SK-N-SH (cell line): ENCODE results near the gene NTM.

Source experiments
- CTCF ChIP-seq: fragments of 200-600 bp; sonication (generic); IDR thresholded peaks from 2 replicates; pipeline ENCODE4 v1.6.1; 2017; ENCODE audit warnings: antibody characterized with exemption, mild to moderate bottlenecking, moderate library complexity
- YY1 ChIP-seq: IDR thresholded peaks from 2 replicates; pipeline ENCODE4 v1.4.0; 2012; ENCODE audit warnings: low read depth, mild to moderate bottlenecking

GRCh38 chr11:132202621-132203020, 832.2 kb downstream of the NTM start:
- TF ChIP-seq CTCF, result no peak
- TF ChIP-seq YY1, result no peak
